NT2/D1 (cell line): ENCODE results near the gene KCNQ1OT1.

Experiments used
- DNase-seq: peaks from one replicate; pipeline ENCODE4 v3.0.0-alpha.2; 2011; ENCODE audit warnings: low read depth, low spot score
- H3K27me3 ChIP-seq: 2 replicates; pipeline ENCODE4 v1.6.0; 2011; ENCODE audit warnings: mild to moderate bottlenecking; ENCODE audit not compliant: insufficient read length, insufficient read depth
- H3K36me3 ChIP-seq: 2 replicates; pipeline ENCODE4 v1.6.1; 2011; ENCODE audit warnings: mild to moderate bottlenecking, low read length, mixed read lengths; ENCODE audit not compliant: insufficient read depth, insufficient read length
- H3K4me1 ChIP-seq: 2 replicates; pipeline ENCODE4 v1.5.1; 2011; ENCODE audit not compliant: insufficient read depth, insufficient read length
- H3K4me3 ChIP-seq: 2 replicates; pipeline ENCODE4 v1.5.1; 2011; ENCODE audit warnings: low read depth; ENCODE audit not compliant: insufficient read length
- H3K9ac ChIP-seq: 2 replicates; pipeline ENCODE4 v1.6.0; 2011; ENCODE audit warnings: low read depth; ENCODE audit not compliant: insufficient read length
- H3K9me3 ChIP-seq: 2 replicates; pipeline ENCODE4 v1.5.1; 2011; ENCODE audit warnings: mild to moderate bottlenecking, low read length; ENCODE audit not compliant: insufficient read depth
- SUZ12 ChIP-seq: IDR thresholded peaks from 2 replicates; pipeline ENCODE4 v1.6.1; 2011; ENCODE audit not compliant: insufficient read length, insufficient read depth; ENCODE audit errors: extremely low read depth
- YY1 ChIP-seq: IDR thresholded peaks from 2 replicates; pipeline ENCODE4 v1.6.1; 2011; ENCODE audit not compliant: insufficient read length, insufficient read depth
- ZNF274 ChIP-seq: IDR thresholded peaks from 2 replicates; pipeline ENCODE4 v1.6.1; 2011; ENCODE audit warnings: mild to moderate bottlenecking, low read depth, low read length

The KCNQ1OT1 gene

GRCh38 chr11:2703363-2704141 lies 3.8 kb upstream of the KCNQ1OT1 start:
- Histone ChIP-seq H3K9ac (peak overlapping the region; percentile 51), H3K36me3 (no peaks in the 10 kb centered on the region), H3K9me3 (peaks cover 26% of the 10 kb centered on the region; the same call in 1 of the 2 replicates), H3K4me3 (no peak overlapping the region), H3K4me1 (peaks cover 31% of the 10 kb centered on the region), H3K27me3 (peaks cover 57% of the 10 kb centered on the region)
- no peak for TF ChIP-seq SUZ12
- TF ChIP-seq YY1 = no peak
- TF ChIP-seq ZNF274 = no peak
- DNase-seq = peak; percentile 48

DNA sequence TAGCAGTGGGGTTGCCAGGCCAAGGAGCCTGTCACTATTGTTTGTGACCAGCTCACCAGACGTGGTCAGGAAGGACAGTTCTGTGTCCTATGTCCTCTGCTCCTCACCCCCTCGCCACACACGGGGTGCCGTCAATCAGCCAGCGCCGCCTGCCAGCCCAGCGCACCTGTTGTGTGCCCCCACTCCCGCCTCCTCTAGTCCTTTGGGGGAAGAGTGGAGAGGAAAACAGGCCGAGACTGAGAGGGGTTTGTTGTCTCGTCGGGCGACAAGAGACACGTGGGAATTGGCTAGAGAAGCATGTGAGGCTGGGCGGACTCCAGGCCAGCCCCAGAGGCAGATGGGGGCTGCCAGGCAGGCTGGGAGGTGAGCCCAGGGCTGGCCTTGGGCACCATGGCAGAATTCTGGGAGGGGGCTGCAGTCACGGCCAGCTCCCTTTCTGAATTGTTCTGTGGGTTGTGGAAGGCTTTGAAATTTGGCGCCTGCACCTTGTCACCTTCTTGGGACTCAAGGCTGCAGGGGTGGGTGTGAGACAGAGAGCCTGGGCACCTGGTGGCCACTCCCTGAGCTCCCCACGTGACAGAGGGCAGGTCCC lies 3.1 kb upstream of the KCNQ1OT1 start:
- Histone ChIP-seq H3K4me1 (peaks cover 26% of the 10 kb centered on the region), H3K36me3 (no peaks in the 10 kb centered on the region), H3K9ac (no peak overlapping the region), H3K9me3 (peaks cover 27% of the 10 kb centered on the region; the same call in 1 of the 2 replicates), H3K27me3 (peaks cover 62% of the 10 kb centered on the region), H3K4me3 (no peak overlapping the region)
- TF ChIP-seq YY1 = no peak
- TF ChIP-seq SUZ12 = no peak
- no peak for TF ChIP-seq ZNF274
- no peak for DNase-seq

- DNase-seq = no peak
- Histone ChIP-seq H3K4me1 (peaks cover 26% of the 10 kb centered on the region), H3K9me3 (peaks cover 27% of the 10 kb centered on the region; the same call in 1 of the 2 replicates), H3K4me3 (no peak overlapping the region), H3K27me3 (peaks cover 65% of the 10 kb centered on the region), H3K36me3 (no peaks in the 10 kb centered on the region), H3K9ac (no peak overlapping the region)
- TF ChIP-seq ZNF274 = no peak
- TF ChIP-seq SUZ12 = no peak
- TF ChIP-seq YY1 = no peak
These were observed 2.2 kb upstream of the KCNQ1OT1 start for GRCh38 chr11:2701898-2702434.

- no peak for DNase-seq
- no peak overlapping the region for H3K4me3 ChIP-seq
- H3K27me3 ChIP-seq = peaks cover 62% of the 10 kb centered on the region
These were observed 1.4 kb upstream of the KCNQ1OT1 start for GRCh38 chr11:2701230-2701629.

DNA sequence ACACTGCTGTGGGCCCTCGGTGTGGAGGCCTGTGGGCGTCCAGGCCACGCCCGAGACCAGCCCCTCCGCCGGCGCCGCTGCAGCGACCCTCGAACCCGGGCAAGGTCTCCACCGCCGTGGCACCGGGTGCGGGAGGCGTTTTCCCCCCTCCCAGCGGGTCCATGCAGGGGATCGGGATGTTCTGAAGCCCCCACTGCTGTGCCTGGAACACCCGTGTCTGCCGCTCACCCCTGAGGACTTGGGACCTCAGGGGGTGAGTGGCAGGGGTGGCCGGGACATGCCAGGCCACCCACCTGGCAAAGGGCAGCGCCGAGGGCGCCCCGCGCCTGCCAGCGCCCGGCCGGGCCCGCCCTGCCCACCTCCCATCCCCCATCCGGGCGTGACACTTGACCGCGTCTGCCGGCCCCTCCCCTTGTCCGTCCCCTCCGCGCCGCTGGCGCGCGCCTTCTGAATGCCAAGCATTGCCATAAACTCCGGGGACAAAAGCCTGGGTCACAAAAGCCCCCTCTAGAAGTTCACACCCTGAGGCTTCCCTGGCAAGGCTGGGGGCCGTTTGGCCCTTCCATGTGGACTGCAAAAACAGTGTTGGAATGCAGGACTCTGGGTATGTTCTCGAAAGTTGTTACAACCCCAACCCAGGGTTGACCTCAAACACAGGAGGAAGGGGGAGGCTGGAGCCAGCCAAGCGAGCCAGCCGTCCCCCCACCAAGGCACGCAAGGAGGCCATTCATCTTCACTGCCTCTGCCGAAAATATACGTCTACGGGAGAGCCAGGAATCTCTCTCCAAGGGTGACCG lies 819 bp upstream of the KCNQ1OT1 start:
- Histone ChIP-seq H3K9ac (peak overlapping the region; percentile 65), H3K36me3 (peaks cover 3% of the 10 kb centered on the region), H3K27me3 (peaks cover 59% of the 10 kb centered on the region), H3K4me1 (peaks cover 26% of the 10 kb centered on the region), H3K4me3 (peak overlapping the region; percentile 46), H3K9me3 (peaks cover 16% of the 10 kb centered on the region; the same call in 1 of the 2 replicates)
- no peak for DNase-seq
- TF ChIP-seq YY1 (no peak), ZNF274 (no peak), SUZ12 (no peak)

More at GRCh38 chr11:2701230-2701629, 1.4 kb upstream of the KCNQ1OT1 start:
- Histone ChIP-seq H3K9me3 (peaks cover 20% of the 10 kb centered on the region; the same call in 1 of the 2 replicates), H3K4me1 (peaks cover 26% of the 10 kb centered on the region), H3K9ac (peak overlapping the region; percentile 1), H3K36me3 (peaks cover 2% of the 10 kb centered on the region)
- no peak for TF ChIP-seq YY1
- no peak for TF ChIP-seq ZNF274

GRCh38 chr11:2699185-2699530 lies 636 bp downstream of the KCNQ1OT1 start:
- Histone ChIP-seq H3K4me3 (peak overlapping the region; percentile 67), H3K9ac (peak overlapping the region; percentile 79), H3K27me3 (peaks cover 55% of the 10 kb centered on the region), H3K4me1 (peaks cover 32% of the 10 kb centered on the region), H3K36me3 (peaks cover 3% of the 10 kb centered on the region), H3K9me3 (peaks cover 16% of the 10 kb centered on the region; the same call in 1 of the 2 replicates)
- no peak for TF ChIP-seq SUZ12
- TF ChIP-seq ZNF274 = no peak
- no peak for TF ChIP-seq YY1
- DNase-seq = no peak
